H1 (cell line): ENCODE results near the gene CHD3.

Experiments used
- CTCF ChIP-seq, 3 experiments: IDR thresholded peaks; 1 replicate in 2 of 3; 2 replicates in 1 of 3; pipeline versions ENCODE4 v1.5.1 to v1.6.1; 2011; ENCODE audit warnings: low read length in 3 of 3, mild to moderate bottlenecking in 3 of 3, inconsistent platforms in 2 of 3, low read depth in 1 of 3, moderate library complexity in 1 of 3; ENCODE audit not compliant: insufficient read depth in 1 of 3; ENCODE audit errors: control extremely low read depth in 1 of 3
- YY1 ChIP-seq: IDR thresholded peaks from 2 replicates; pipeline ENCODE4 v1.6.1; 2011; ENCODE audit warnings: low read depth, mild to moderate bottlenecking, low read length

GRCh38 chr17:7935859-7936258 lies 47.3 kb downstream of the CHD3 start:
- TF ChIP-seq CTCF (IDR thresholded peaks at IDR 0.05; ENCODE audit: control extremely low read depth in 1 of 3, insufficient read depth in 1 of 3, low read depth in 1 of 3, low read length in 3 of 3) (no peak), YY1 (no peak)
